Endothelial cell of umbilical vein (primary cell): ENCODE data around the gene PRKD1. TPM values are rescaled to one million over a fixed set of nuclear protein-coding genes. Genes with fewer than 3 reads are reported as not detected.

Experiments used
- BruUV-seq: library from RNA; stranded (reverse); fragments of 400-500 nt; replicated peaks from 2 replicates; lab custom pipeline; 2021; lab: Mats Ljungman, UMichigan
- CTCF ChIA-PET: fragments of 300-600, 350-600 bp; sonication (Branson Sonifier 250); formaldehyde crosslinking; loops from one replicate; lab custom pipeline; 2021; ENCODE audit warnings: antibody characterized with exemption, inconsistent platforms; lab: Charles Lee
- POLR2A ChIA-PET: fragments of 300-600, 350-600 bp; sonication (Branson Sonifier 250); formaldehyde crosslinking; loops from one replicate; lab custom pipeline; 2021; ENCODE audit warnings: antibody characterized with exemption, inconsistent platforms; lab: Charles Lee
- DNase-seq: peaks from one replicate; pipeline ENCODE4 v3.0.0-alpha.2; 2011; ENCODE audit warnings: low read depth, low spot score
- FAIRE-seq: peaks from 2 replicates; lab custom pipeline; 2011; peaks lifted over from hg19 to GRCh38; lab: Jason Lieb, UNC
- H2AFZ ChIP-seq: 2 replicates; pipeline ENCODE4 v1.6.0; 2012; ENCODE audit warnings: low read depth, low read length, control low read depth, inconsistent platforms
- H3K27ac ChIP-seq: 2 replicates; pipeline ENCODE4 v1.5.1; 2011; ENCODE audit warnings: low read depth, mild to moderate bottlenecking, control low read depth, low read length, moderate library complexity; ENCODE audit not compliant: insufficient read depth
- H3K27me3 ChIP-seq, 2 experiments: 2 replicates each; pipeline versions ENCODE4 v1.6.0 to v1.6.1; 2011; ENCODE audit warnings: low read length in 2 of 2, mixed read lengths in 1 of 2; ENCODE audit not compliant: control insufficient read depth in 2 of 2, insufficient read depth in 2 of 2
- H3K36me3 ChIP-seq, 2 experiments: 2 replicates in 1 of 2; 3 replicates in 1 of 2; pipeline ENCODE4 v1.5.1; 2011; ENCODE audit warnings: low read length in 2 of 2, mild to moderate bottlenecking in 1 of 2, moderate library complexity in 1 of 2; ENCODE audit not compliant: control insufficient read depth in 2 of 2, insufficient read depth in 2 of 2; ENCODE audit errors: extremely low read depth in 1 of 2
- H3K4me1 ChIP-seq: 3 replicates; pipeline ENCODE4 v1.5.1; 2011; ENCODE audit warnings: mild to moderate bottlenecking, low read length; ENCODE audit not compliant: control insufficient read depth, insufficient read depth; ENCODE audit errors: extremely low read depth
- H3K4me2 ChIP-seq: 2 replicates; pipeline ENCODE4 v1.6.1; 2011; ENCODE audit warnings: low read length, control low read depth, mixed read lengths; ENCODE audit not compliant: insufficient read depth
- H3K4me3 ChIP-seq, 3 experiments: fragments of 200-600 bp in 1 of 3; sonication (generic), shearing (Covaris generic) in 1 of 3; replicated peaks in 1 of 3; 2 replicates each; pipeline ENCODE4 v1.5.1; 2011 to 2016; ENCODE audit warnings: control low read depth in 3 of 3, low read length in 3 of 3, mild to moderate bottlenecking in 2 of 3, inconsistent platforms in 1 of 3, low read depth in 1 of 3, moderate library complexity in 1 of 3; ENCODE audit not compliant: insufficient read depth in 1 of 3
- H3K79me2 ChIP-seq: 2 replicates; pipeline ENCODE4 v1.6.0; 2012; ENCODE audit warnings: low read length, inconsistent platforms; ENCODE audit not compliant: control insufficient read depth, insufficient read depth
- H3K9ac ChIP-seq: replicated peaks from 2 replicates; pipeline ENCODE3; 2011; ENCODE audit warnings: low read length, control low read depth; ENCODE audit not compliant: insufficient read depth; ENCODE audit errors: extremely low read depth
- H3K9me1 ChIP-seq: replicated peaks from 3 replicates; pipeline ENCODE4 v1.6.0; 2011; ENCODE audit warnings: mild to moderate bottlenecking, low read length; ENCODE audit not compliant: control insufficient read depth, insufficient read depth; ENCODE audit errors: extremely low read depth
- H3K9me3 ChIP-seq: replicated peaks from 2 replicates; pipeline ENCODE4 v1.5.1; 2012; ENCODE audit warnings: low read length, inconsistent platforms; ENCODE audit not compliant: control insufficient read depth, insufficient read depth
- H4K20me1 ChIP-seq: replicated peaks from 2 replicates; pipeline ENCODE3; 2011; ENCODE audit warnings: mild to moderate bottlenecking, low read length; ENCODE audit not compliant: control insufficient read depth, insufficient read depth; ENCODE audit errors: extremely low read depth
- JUN ChIP-seq: IDR thresholded peaks from 2 replicates; pipeline ENCODE4 v1.6.1; 2011; ENCODE audit warnings: borderline replicate concordance, low read depth; ENCODE audit not compliant: insufficient read length, insufficient read depth
- MYC ChIP-seq: IDR thresholded peaks from one replicate; pipeline ENCODE4 v1.6.1; 2011; ENCODE audit warnings: mild to moderate bottlenecking, low read depth, low read length
- POLR2A ChIP-seq: IDR thresholded peaks from 2 replicates; pipeline ENCODE4 v1.6.1; 2012; ENCODE audit warnings: low read depth, mild to moderate bottlenecking, control low read depth, low read length
- dilution Hi-C: fragments of 300-500 bp; cut with MboI; formaldehyde crosslinking; loops from one replicate; pipeline ENCODE4 v1.15.0; 2019; ENCODE audit warnings: low sequenced_read_pairs; ENCODE audit not compliant: extremely low pct_ligation_motif_present
- intact Hi-C: fragments of 100-400 bp; cut with micrococcal nuclease; formaldehyde crosslinking; loops from one replicate; pipeline ENCODE4 v1.10.0; 2022
- polyA plus RNA-seq, 4 experiments: library from polyadenylated mRNA; depleted of rRNA in 3 of 4; stranded (reverse) in 3 of 4; unstranded in 1 of 4; fragments of >200 nt; gene quantifications; 2 replicates each; pipeline versions ENCODE4 v1.2.1 to v1.2.3, GENCODE V29; 2011 to 2012; ENCODE audit warnings: missing spikeins in 1 of 4
- total RNA-seq: library from RNA; stranded (reverse); gene quantifications from 2 replicates; pipeline ENCODE4 v1.2.3, GENCODE V29; 2021
- TF ChIP-seq, protein P1 (sequence below): IDR thresholded peaks from 2 replicates; pipeline ENCODE4 v1.6.1; 2011; ENCODE audit not compliant: insufficient read depth, insufficient read length
- TF ChIP-seq, protein P2 (sequence below), 2 donors: IDR thresholded peaks; 1 replicate in 1 of 2; 2 replicates in 1 of 2; pipeline ENCODE4 v1.5.1; 2011; ENCODE audit warnings: low read length in 2 of 2, mild to moderate bottlenecking in 2 of 2, moderate library complexity in 2 of 2, control low read depth in 1 of 2, inconsistent platforms in 1 of 2, low read depth in 1 of 2; ENCODE audit not compliant: insufficient read depth in 1 of 2; ENCODE audit errors: extremely low read depth in 1 of 2

PRKD1 gene
- total and polyA plus RNA-seq, 2 donors (not counting 3 experiments of a cell fraction or from before 2014, with no cell fraction given), result 3.9 to 10.9 TPM

GRCh38 chr14:29953501-29953900, 25.9 kb upstream of the PRKD1 start:
- Histone ChIP-seq H3K9ac (no peak overlapping the region), H3K4me2 (no peak overlapping the region), H3K9me1 (no peaks in the 10 kb centered on the region), H3K27me3 (no peaks in the 10 kb centered on the region), H3K9me3 (no peaks in the 10 kb centered on the region), H4K20me1 (no peaks in the 10 kb centered on the region), H3K4me3 (no peak overlapping the region), H2AFZ (no peak overlapping the region), H3K27ac (no peak overlapping the region), H3K36me3 (no peaks in the 10 kb centered on the region), H3K4me1 (no peaks in the 10 kb centered on the region), H3K79me2 (no peaks in the 10 kb centered on the region)
- DNase-seq, result no peak
- no peak for FAIRE-seq
- dilution Hi-C loops, result no loop called here
- no TSS peak for BruUV-seq
- TF ChIP-seq MYC (no peak), JUN (no peak), POLR2A (no peak)
- intact Hi-C loops, result no loop called here
- CTCF ChIA-PET, result interaction anchor here (1.2 to 1.6 kb wide), 2 partner anchors 12 to 403 kb away, joined by 3 read pairs; no protein-coding TSS in a partner anchor
- POLR2A ChIA-PET, result no interaction called here

DNA sequence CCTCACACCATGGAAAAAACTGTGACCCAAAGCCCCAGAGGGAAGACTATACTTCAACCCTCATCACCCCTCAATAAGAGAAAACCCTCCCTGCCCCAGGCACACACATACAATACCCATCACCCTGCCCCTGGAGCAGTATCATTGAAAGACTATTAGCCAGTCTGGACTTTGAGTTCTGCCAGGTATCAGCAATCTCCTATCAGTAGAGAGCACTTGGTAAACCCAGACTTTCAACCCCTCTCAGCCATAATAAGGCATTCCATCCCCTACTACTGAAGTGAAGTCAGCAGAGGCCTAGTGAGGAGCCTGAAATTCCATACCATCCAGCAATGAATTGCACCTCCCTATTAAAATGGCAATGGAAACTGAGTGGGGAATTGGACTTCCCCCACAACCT, 16.4 kb upstream of the PRKD1 start:
- Histone ChIP-seq H3K4me2 (no peak overlapping the region), H4K20me1 (no peaks in the 10 kb centered on the region), H3K9me3 (no peaks in the 10 kb centered on the region), H2AFZ (no peak overlapping the region), H3K9me1 (no peaks in the 10 kb centered on the region), H3K27ac (no peak overlapping the region), H3K79me2 (no peaks in the 10 kb centered on the region), H3K9ac (no peak overlapping the region), H3K27me3 (no peaks in the 10 kb centered on the region), H3K36me3 (no peaks in the 10 kb centered on the region), H3K4me1 (no peaks in the 10 kb centered on the region), H3K4me3 (no peak overlapping the region)
- intact Hi-C loops, result no loop called here
- dilution Hi-C loops, result no loop called here
- no peak for FAIRE-seq
- CTCF ChIA-PET, result no interaction called here
- no TSS peak for BruUV-seq
- no peak for TF ChIP-seq MYC
- TF ChIP-seq, protein P1, sequence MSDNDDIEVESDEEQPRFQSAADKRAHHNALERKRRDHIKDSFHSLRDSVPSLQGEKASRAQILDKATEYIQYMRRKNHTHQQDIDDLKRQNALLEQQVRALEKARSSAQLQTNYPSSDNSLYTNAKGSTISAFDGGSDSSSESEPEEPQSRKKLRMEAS, result no peak
- TF ChIP-seq, protein P2, sequence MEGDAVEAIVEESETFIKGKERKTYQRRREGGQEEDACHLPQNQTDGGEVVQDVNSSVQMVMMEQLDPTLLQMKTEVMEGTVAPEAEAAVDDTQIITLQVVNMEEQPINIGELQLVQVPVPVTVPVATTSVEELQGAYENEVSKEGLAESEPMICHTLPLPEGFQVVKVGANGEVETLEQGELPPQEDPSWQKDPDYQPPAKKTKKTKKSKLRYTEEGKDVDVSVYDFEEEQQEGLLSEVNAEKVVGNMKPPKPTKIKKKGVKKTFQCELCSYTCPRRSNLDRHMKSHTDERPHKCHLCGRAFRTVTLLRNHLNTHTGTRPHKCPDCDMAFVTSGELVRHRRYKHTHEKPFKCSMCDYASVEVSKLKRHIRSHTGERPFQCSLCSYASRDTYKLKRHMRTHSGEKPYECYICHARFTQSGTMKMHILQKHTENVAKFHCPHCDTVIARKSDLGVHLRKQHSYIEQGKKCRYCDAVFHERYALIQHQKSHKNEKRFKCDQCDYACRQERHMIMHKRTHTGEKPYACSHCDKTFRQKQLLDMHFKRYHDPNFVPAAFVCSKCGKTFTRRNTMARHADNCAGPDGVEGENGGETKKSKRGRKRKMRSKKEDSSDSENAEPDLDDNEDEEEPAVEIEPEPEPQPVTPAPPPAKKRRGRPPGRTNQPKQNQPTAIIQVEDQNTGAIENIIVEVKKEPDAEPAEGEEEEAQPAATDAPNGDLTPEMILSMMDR (IDR thresholded peaks at IDR 0.05; ENCODE audit: extremely low read depth in 1 of 2, insufficient read depth in 1 of 2, low read depth in 1 of 2, low read length in 2 of 2), result no peak
- POLR2A ChIA-PET, result no interaction called here
- no peak for DNase-seq
